ENCODE results near the gene UNC80. TPM values are rescaled to one million over a fixed set of nuclear protein-coding genes. Genes with fewer than 3 reads are reported as not detected.

The UNC80 gene
- total RNA-seq, 4 donors from 2014 or later: under 0.01 to 3.0 (median 0.45) TPM

- no peaks in the 10 kb centered on the region for H3K9me3 ChIP-seq
- intact Hi-C loops (cut with DNase I; ENCODE audit: low total_unique reads): no loop called here
- H3K27ac ChIP-seq: no peak overlapping the region
- H3K4me3 ChIP-seq: no peak overlapping the region
- no peaks in the 10 kb centered on the region for H3K36me3 ChIP-seq
- TF ChIP-seq CTCF (IDR thresholded peaks at IDR 0.05) (no peak), POLR2A (IDR thresholded peaks at IDR 0.05) (no peak)
- H3K4me1 ChIP-seq: no peaks in the 10 kb centered on the region
- no peaks in the 10 kb centered on the region for H3K27me3 ChIP-seq
- DNase-seq: no peak
Observed at GRCh38 chr2:210034087-210034683, 262.6 kb downstream of the UNC80 start.

- H3K4me3 ChIP-seq: no peak overlapping the region
- intact Hi-C loops (cut with DNase I; ENCODE audit: low total_unique reads): no loop called here
- TF ChIP-seq POLR2A (IDR thresholded peaks at IDR 0.05): no peak
Observed at GRCh38 chr2:210035679-210036078, 264.0 kb downstream of the UNC80 start.

GRCh38 chr2:210038078-210038477 lies 266.4 kb downstream of the UNC80 start:
- H3K4me1 ChIP-seq: no peaks in the 10 kb centered on the region
- H3K27ac ChIP-seq: no peak overlapping the region
- no peak for TF ChIP-seq POLR2A (IDR thresholded peaks at IDR 0.05)
- no peak for TF ChIP-seq CTCF (IDR thresholded peaks at IDR 0.05)
- intact Hi-C loops (cut with DNase I; ENCODE audit: low total_unique reads): no loop called here
- no peaks in the 10 kb centered on the region for H3K27me3 ChIP-seq
- no peaks in the 10 kb centered on the region for H3K36me3 ChIP-seq
- no peaks in the 10 kb centered on the region for H3K9me3 ChIP-seq
- no peak for DNase-seq
- H3K4me3 ChIP-seq: no peak overlapping the region

More at GRCh38 chr2:210035679-210036078, 264.0 kb downstream of the UNC80 start:
- Histone ChIP-seq H3K27me3 (no peaks in the 10 kb centered on the region), H3K36me3 (no peaks in the 10 kb centered on the region), H3K4me1 (no peaks in the 10 kb centered on the region), H3K27ac (no peak overlapping the region), H3K9me3 (no peaks in the 10 kb centered on the region)
- DNase-seq: no peak

- no peaks in the 10 kb centered on the region for H3K36me3 ChIP-seq
- no peak overlapping the region for H3K27ac ChIP-seq
- intact Hi-C loops (cut with DNase I; ENCODE audit: low total_unique reads): no loop called here
- peaks cover 0 to 5% of the 10 kb centered on the region in 2 donors for H3K9me3 ChIP-seq
- no peaks in the 10 kb centered on the region for H3K4me1 ChIP-seq
- TF ChIP-seq CTCF (IDR thresholded peaks at IDR 0.05): no peak
- DNase-seq: no peak
- H3K27me3 ChIP-seq: no peaks in the 10 kb centered on the region
- no peak overlapping the region for H3K4me3 ChIP-seq
Observed at GRCh38 chr2:210046851-210047500, 275.3 kb downstream of the UNC80 start.

Small RNA genes lying within 50 kb of the gene (small RNA-seq; reads per million reads assigned to genes)
- not detected for gene RNA5SP118

Other genes with a start within 250 kb of the UNC80 start
- 100 to 1,000 TPM in 2 of 4 donors, 10 to 100 TPM in 2; 37.1 to 116 (median 82.0) TPM for gene RPE, start 230.8 kb downstream of the UNC80 start, total RNA-seq